ENCODE results near the gene DONSON.

Gene DONSON

GRCh38 chr21:33541756-33542639 lies 46.5 kb downstream of the DONSON start, which contains the start of gene GART (continued):
- no peak for TF ChIP-seq ZNF560 (tag by site-specific recombination; IDR thresholded peaks at IDR 0.05; ENCODE audit: borderline replicate concordance)
- peak; percentile 76 for TF ChIP-seq SP3 (tag by site-specific recombination; IDR thresholded peaks at IDR 0.05)
- no peak for TF ChIP-seq ZNF555 (tag by site-specific recombination; conservative IDR thresholded peaks at IDR 0.05)
- TF ChIP-seq ZNF362 (tag by site-specific recombination; IDR thresholded peaks at IDR 0.05) = no peak
- peak; percentile 37 for TF ChIP-seq KLF17 (tag by site-specific recombination; IDR thresholded peaks at IDR 0.05)
- TF ChIP-seq SP2 (tag by site-specific recombination; IDR thresholded peaks at IDR 0.05) = peak; percentile 98
- no peak for TF ChIP-seq PRDM2 (tag by site-specific recombination; IDR thresholded peaks at IDR 0.05; ENCODE audit: borderline replicate concordance)
- peak; percentile 92 for TF ChIP-seq GLIS2 (tag by site-specific recombination; IDR thresholded peaks at IDR 0.05)
- TF ChIP-seq ZSCAN4 (tag by site-specific recombination; IDR thresholded peaks at IDR 0.05) = 0 out of 2 replicates have a peak, but pooled peaks have one; percentile 24
- TF ChIP-seq ZNF449 (tag by site-specific recombination; IDR thresholded peaks at IDR 0.05) = no peak
- TF ChIP-seq ZNF10 (tag by site-specific recombination; IDR thresholded peaks at IDR 0.05) = peak; percentile 55; the same call in 1 of the 2 replicates
- peak; percentile 19; the same call in 1 of the 2 replicates for TF ChIP-seq ZNF146 (tag by site-specific recombination; IDR thresholded peaks at IDR 0.05)
- no peak for TF ChIP-seq ZNF23 (tag by site-specific recombination; IDR thresholded peaks at IDR 0.05; ENCODE audit: borderline replicate concordance)
- TF ChIP-seq KLF10 (tag by site-specific recombination; IDR thresholded peaks at IDR 0.05) = peak; percentile 75
- peak; percentile 94 for TF ChIP-seq ZNF335 (tag by site-specific recombination; conservative IDR thresholded peaks at IDR 0.05)
- TF ChIP-seq ZSCAN18 (tag by site-specific recombination; IDR thresholded peaks at IDR 0.05) = no peak
- no peak for TF ChIP-seq ZBTB48 (tag by site-specific recombination; IDR thresholded peaks at IDR 0.05)
- no peak for TF ChIP-seq ZNF521 (tag by site-specific recombination; IDR thresholded peaks at IDR 0.05)
- peak; percentile 92 for TF ChIP-seq ZBTB11 (tag by site-specific recombination; conservative IDR thresholded peaks at IDR 0.05; ENCODE audit: low read depth)
- peak; percentile 79; the same call in 1 of the 2 replicates for TF ChIP-seq REPIN1 (tag by site-specific recombination; IDR thresholded peaks at IDR 0.05; ENCODE audit: low read depth)
- peak; percentile 66; the same call in 1 of the 2 replicates for TF ChIP-seq ZNF558 (tag by site-specific recombination; IDR thresholded peaks at IDR 0.05)

Data from HEK293 (cell line).